ENCODE data around the gene DLG2. TPM values are rescaled to one million over a fixed set of nuclear protein-coding genes. Genes with fewer than 3 reads are reported as not detected.

DLG2 gene
- total RNA-seq, 4 donors from 2014 or later = 0.18 to 8.3 (median 2.5) TPM

- H3K27ac ChIP-seq = no peak overlapping the region
- no peaks in the 10 kb centered on the region for H3K9me3 ChIP-seq
- no peak overlapping the region for H3K4me3 ChIP-seq
- H3K36me3 ChIP-seq = no peaks in the 10 kb centered on the region
- TF ChIP-seq, protein P1, sequence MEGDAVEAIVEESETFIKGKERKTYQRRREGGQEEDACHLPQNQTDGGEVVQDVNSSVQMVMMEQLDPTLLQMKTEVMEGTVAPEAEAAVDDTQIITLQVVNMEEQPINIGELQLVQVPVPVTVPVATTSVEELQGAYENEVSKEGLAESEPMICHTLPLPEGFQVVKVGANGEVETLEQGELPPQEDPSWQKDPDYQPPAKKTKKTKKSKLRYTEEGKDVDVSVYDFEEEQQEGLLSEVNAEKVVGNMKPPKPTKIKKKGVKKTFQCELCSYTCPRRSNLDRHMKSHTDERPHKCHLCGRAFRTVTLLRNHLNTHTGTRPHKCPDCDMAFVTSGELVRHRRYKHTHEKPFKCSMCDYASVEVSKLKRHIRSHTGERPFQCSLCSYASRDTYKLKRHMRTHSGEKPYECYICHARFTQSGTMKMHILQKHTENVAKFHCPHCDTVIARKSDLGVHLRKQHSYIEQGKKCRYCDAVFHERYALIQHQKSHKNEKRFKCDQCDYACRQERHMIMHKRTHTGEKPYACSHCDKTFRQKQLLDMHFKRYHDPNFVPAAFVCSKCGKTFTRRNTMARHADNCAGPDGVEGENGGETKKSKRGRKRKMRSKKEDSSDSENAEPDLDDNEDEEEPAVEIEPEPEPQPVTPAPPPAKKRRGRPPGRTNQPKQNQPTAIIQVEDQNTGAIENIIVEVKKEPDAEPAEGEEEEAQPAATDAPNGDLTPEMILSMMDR (IDR thresholded peaks at IDR 0.05) = no peak
- TF ChIP-seq POLR2A (IDR thresholded peaks at IDR 0.05) = no peak
- no peaks in the 10 kb centered on the region for H3K4me1 ChIP-seq
- H3K27me3 ChIP-seq = no peaks in the 10 kb centered on the region
- DNase-seq = no peak
Observed at GRCh38 chr11:85394283-85394682, 232.9 kb downstream of the DLG2 start.

GRCh38 chr11:85391141-85391540 lies 236.0 kb downstream of the DLG2 start:
- H3K36me3 ChIP-seq = no peaks in the 10 kb centered on the region
- H3K4me1 ChIP-seq = no peaks in the 10 kb centered on the region
- H3K27ac ChIP-seq = no peak overlapping the region
- H3K27me3 ChIP-seq = no peaks in the 10 kb centered on the region
- no peak for DNase-seq
- no peak for TF ChIP-seq POLR2A (IDR thresholded peaks at IDR 0.05)
- TF ChIP-seq, protein P1 (IDR thresholded peaks at IDR 0.05) = no peak
- H3K9me3 ChIP-seq = no peaks in the 10 kb centered on the region
- H3K4me3 ChIP-seq = no peak overlapping the region

- no peaks in the 10 kb centered on the region for H3K36me3 ChIP-seq
- H3K4me1 ChIP-seq = no peaks in the 10 kb centered on the region
- TF ChIP-seq POLR2A (IDR thresholded peaks at IDR 0.05) = no peak
- TF ChIP-seq, protein P1 (IDR thresholded peaks at IDR 0.05) = no peak
- no peak overlapping the region for H3K4me3 ChIP-seq
- DNase-seq = no peak
- no peaks in the 10 kb centered on the region for H3K27me3 ChIP-seq
- H3K27ac ChIP-seq = no peak overlapping the region
- no peaks in the 10 kb centered on the region for H3K9me3 ChIP-seq
Observed at GRCh38 chr11:85385547-85385946, 241.6 kb downstream of the DLG2 start.

GRCh38 chr11:85385111-85385510 lies 242.0 kb downstream of the DLG2 start:
- Histone ChIP-seq H3K9me3 (no peaks in the 10 kb centered on the region), H3K36me3 (no peaks in the 10 kb centered on the region), H3K27me3 (no peaks in the 10 kb centered on the region), H3K4me3 (no peak overlapping the region), H3K4me1 (no peaks in the 10 kb centered on the region), H3K27ac (no peak overlapping the region)
- DNase-seq = no peak
- TF ChIP-seq POLR2A (IDR thresholded peaks at IDR 0.05) = no peak
- TF ChIP-seq, protein P1 (IDR thresholded peaks at IDR 0.05) = no peak

GRCh38 chr11:85379066-85379465 lies 248.1 kb downstream of the DLG2 start:
- TF ChIP-seq, protein P1 (IDR thresholded peaks at IDR 0.05) = no peak
- no peak for TF ChIP-seq POLR2A (IDR thresholded peaks at IDR 0.05)
- H3K36me3 ChIP-seq = no peaks in the 10 kb centered on the region
- no peaks in the 10 kb centered on the region for H3K4me1 ChIP-seq

GRCh38 chr11:85377901-85378300 lies 249.2 kb downstream of the DLG2 start:
- no peak for DNase-seq
- Histone ChIP-seq H3K27ac (no peak overlapping the region), H3K36me3 (no peaks in the 10 kb centered on the region), H3K4me1 (no peaks in the 10 kb centered on the region), H3K9me3 (no peaks in the 10 kb centered on the region), H3K27me3 (no peaks in the 10 kb centered on the region), H3K4me3 (no peak overlapping the region)
- no peak for TF ChIP-seq POLR2A (IDR thresholded peaks at IDR 0.05)
- TF ChIP-seq, protein P1 (IDR thresholded peaks at IDR 0.05) = no peak

More at GRCh38 chr11:85379066-85379465, 248.1 kb downstream of the DLG2 start:
- no peak for DNase-seq
- Histone ChIP-seq H3K27me3 (no peaks in the 10 kb centered on the region), H3K4me3 (no peak overlapping the region), H3K27ac (no peak overlapping the region), H3K9me3 (no peaks in the 10 kb centered on the region)
